HepG2 (cell line): Measurements from ENCODE around the gene SHISA5. TPM values are rescaled to one million over a fixed set of nuclear protein-coding genes. Genes with fewer than 3 reads are reported as not detected.

Source experiments
- ATAC-seq: fragments of 200-7000 bp; cut with Tn5 transposase; 3 replicates; pipeline ENCODE4 v1.9.1; 2020; ENCODE audit warnings: mild to moderate bottlenecking, moderate library complexity
- BruUV-seq: library from RNA; stranded (reverse); fragments of 400-500 nt; replicated peaks from 2 replicates; lab custom pipeline; 2021; lab: Mats Ljungman, UMichigan
- CTCF ChIA-PET: fragments of 300-600 bp; formaldehyde crosslinking; extraction: SDS; loops from one replicate; lab custom pipeline; 2021; ENCODE audit warnings: low total read pairs, inconsistent platforms, low intra/inter-chr PET ratio; lab: Yijun Ruan, JAX
- POLR2A ChIA-PET: fragments of 350-600 bp; sonication (Branson Sonifier 250); formaldehyde crosslinking; loops from one replicate; lab custom pipeline; 2020; ENCODE audit warnings: antibody characterized with exemption, inconsistent platforms; lab: Yijun Ruan, JAX
- DNase-seq: peaks from one replicate; pipeline ENCODE4 v3.0.0-alpha.2; 2015; ENCODE audit warnings: low spot score
- FAIRE-seq: peaks from 3 replicates; lab custom pipeline; 2011; peaks lifted over from hg19 to GRCh38; lab: Jason Lieb, UNC
- H2AFZ ChIP-seq: one replicate; pipeline ENCODE4 v1.6.1; 2011; ENCODE audit warnings: low read length, inconsistent platforms
- H3K27ac ChIP-seq: fragments of 300-600 bp; 3 replicates; pipeline ENCODE4 v1.8.0; 2011; ENCODE audit warnings: mixed run types, mild to moderate bottlenecking, mixed read lengths, low read length, inconsistent platforms; ENCODE audit not compliant: insufficient read depth; ENCODE audit errors: extremely low read length
- H3K27me3 ChIP-seq, 2 experiments: fragments of 200-600 bp in 1 of 2; 2 replicates in 1 of 2; 3 replicates in 1 of 2; pipeline versions ENCODE4 v1.6.0 to v1.8.0; 2011; ENCODE audit warnings: low read length in 2 of 2, mild to moderate bottlenecking in 2 of 2, moderate library complexity in 2 of 2, inconsistent platforms in 1 of 2; ENCODE audit not compliant: insufficient read depth in 2 of 2, control insufficient read depth in 1 of 2
- H3K36me3 ChIP-seq, 2 experiments: fragments of 200-600 bp in 1 of 2; replicated peaks in 1 of 2; 2 replicates in 1 of 2; 3 replicates in 1 of 2; pipeline versions ENCODE4 v1.5.1 to v1.8.0; 2011; ENCODE audit warnings: low read length in 2 of 2, inconsistent platforms in 1 of 2; ENCODE audit not compliant: insufficient read depth in 2 of 2, control insufficient read depth in 1 of 2
- H3K4me1 ChIP-seq: 2 replicates; pipeline ENCODE4 v1.5.1; 2012; ENCODE audit warnings: low read length, inconsistent platforms; ENCODE audit not compliant: insufficient read depth
- H3K4me2 ChIP-seq: 2 replicates; pipeline ENCODE4 v1.6.0; 2011; ENCODE audit warnings: low read depth, low read length, inconsistent platforms
- H3K4me3 ChIP-seq, 3 experiments: fragments of 200-600 bp in 1 of 3; sonication (generic), shearing (Covaris generic) in 1 of 3; replicated peaks in 1 of 3; 2 replicates each; pipeline ENCODE4 v1.5.1; 2011 to 2016; ENCODE audit warnings: low read length in 3 of 3, inconsistent platforms in 2 of 3, low read depth in 2 of 3, mild to moderate bottlenecking in 2 of 3, control low read depth in 1 of 3, mixed read lengths in 1 of 3; ENCODE audit not compliant: insufficient read depth in 1 of 3
- H3K79me2 ChIP-seq: one replicate; pipeline ENCODE4 v1.6.1; 2011; ENCODE audit warnings: low read length, inconsistent platforms; ENCODE audit not compliant: insufficient read depth
- H3K9ac ChIP-seq: 2 replicates; pipeline ENCODE4 v1.6.0; 2011; ENCODE audit warnings: mild to moderate bottlenecking, low read depth, low read length, inconsistent platforms; ENCODE audit not compliant: insufficient read depth
- H3K9me3 ChIP-seq: 2 replicates; pipeline ENCODE4 v1.5.1; 2012; ENCODE audit warnings: mild to moderate bottlenecking, low read length
- H4K20me1 ChIP-seq: 2 replicates; pipeline ENCODE4 v1.6.0; 2011; ENCODE audit warnings: inconsistent platforms, mild to moderate bottlenecking, low read length, moderate library complexity; ENCODE audit not compliant: insufficient read depth
- ARNT2 ChIP-seq: sonication (generic); formaldehyde crosslinking; IDR thresholded peaks from 2 replicates; pipeline ENCODE4 v1.8.0; 2022; ENCODE audit warnings: mild to moderate bottlenecking, low read depth, missing genetic modification reagents, moderate library complexity
- ATF2 ChIP-seq: sonication (generic); formaldehyde crosslinking; IDR thresholded peaks from 2 replicates; pipeline ENCODE4 v1.4.0; 2020; ENCODE audit warnings: missing genetic modification reagents
- KDM2A ChIP-seq: sonication (generic); formaldehyde crosslinking; IDR thresholded peaks from 2 replicates; pipeline ENCODE4 v1.4.0; 2020; ENCODE audit warnings: low read depth, missing genetic modification reagents, borderline replicate concordance
- KLF6 ChIP-seq: IDR thresholded peaks from 2 replicates; pipeline ENCODE4 v1.8.0; 2016; ENCODE audit warnings: missing biosample characterization, missing genetic modification reagents
- KMT2B ChIP-seq: IDR thresholded peaks from 2 replicates; pipeline ENCODE4 v1.6.1; 2016; ENCODE audit warnings: missing genetic modification reagents, missing compliant biosample characterization
- NFRKB ChIP-seq: fragments of 450-650 bp; IDR thresholded peaks from 2 replicates; pipeline ENCODE4 v1.6.1; 2017
- PRDM4 ChIP-seq: sonication (generic); formaldehyde crosslinking; IDR thresholded peaks from 2 replicates; pipeline ENCODE4 v1.9.0; 2021; ENCODE audit warnings: missing genetic modification reagents, borderline replicate concordance
- SAP130 ChIP-seq: IDR thresholded peaks from 2 replicates; pipeline ENCODE4 v1.6.1; 2016; ENCODE audit warnings: low read depth
- TEF ChIP-seq: sonication (generic); formaldehyde crosslinking; IDR thresholded peaks from 2 replicates; pipeline ENCODE4 v1.5.0; 2020; ENCODE audit warnings: missing genetic modification reagents
- UBTF ChIP-seq: sonication (generic); formaldehyde crosslinking; IDR thresholded peaks from 2 replicates; pipeline ENCODE4 v1.4.0; 2020; ENCODE audit warnings: mild to moderate bottlenecking, missing genetic modification reagents
- ZFP36L1 ChIP-seq: sonication (generic); formaldehyde crosslinking; IDR thresholded peaks from 2 replicates; pipeline ENCODE4 v1.8.0; 2022; ENCODE audit warnings: mild to moderate bottlenecking, missing genetic modification reagents, moderate library complexity
- ZHX1 ChIP-seq: sonication (generic); formaldehyde crosslinking; IDR thresholded peaks from 2 replicates; pipeline ENCODE4 v1.8.1; 2022; ENCODE audit warnings: low read depth, mild to moderate bottlenecking, missing genetic modification reagents
- ZNF20 ChIP-seq: sonication (generic); formaldehyde crosslinking; IDR thresholded peaks from 2 replicates; pipeline ENCODE4 v1.4.0; 2020; ENCODE audit warnings: mild to moderate bottlenecking, moderate library complexity, missing genetic modification reagents
- ZNF460 ChIP-seq: sonication (generic); formaldehyde crosslinking; IDR thresholded peaks from 2 replicates; pipeline ENCODE4 v1.5.1; 2020; ENCODE audit warnings: missing genetic modification reagents, mild to moderate bottlenecking, borderline replicate concordance
- ZNF720 ChIP-seq: sonication (generic); formaldehyde crosslinking; IDR thresholded peaks from 2 replicates; pipeline ENCODE4 v1.4.0; 2020; ENCODE audit warnings: missing genetic modification reagents
- ZNF781 ChIP-seq: sonication (generic); formaldehyde crosslinking; IDR thresholded peaks from 2 replicates; pipeline ENCODE4 v1.5.1; 2020; ENCODE audit warnings: borderline replicate concordance, mild to moderate bottlenecking, missing genetic modification reagents; ENCODE audit errors: not compliant biosample characterization
- WGBS: methylation state at CpG from one replicate; pipeline ENCODE4 v1.1.6; 2017; ENCODE audit warnings: low lambda C conversion rate; 5-methylcytosine and 5-hydroxymethylcytosine counted together
- in situ Hi-C: cut with HindIII; loops from 2 replicates; pipeline ENCODE4 v1.10.0; 2017; ENCODE audit warnings: low pct_unique_long_range_greater_than_20kb; ENCODE audit not compliant: extremely low pct_ligation_motif_present
- intact Hi-C: fragments of 100-400 bp; cut with micrococcal nuclease; formaldehyde crosslinking; loops from one replicate; pipeline ENCODE4 v1.10.0; 2022; ENCODE audit not compliant: unreplicated experiment
- polyA plus RNA-seq, 8 experiments: library from polyadenylated mRNA; depleted of rRNA in 3 of 8; stranded (reverse) in 7 of 8; unstranded in 1 of 8; fragments of >200 nt; fragmentation: Illumina TruSeq in 4 of 8; extraction: Trizol in 4 of 8; gene quantifications; 2 replicates each; pipeline versions ENCODE4 v1.2.1 to v1.2.3, GENCODE V29; 2011 to 2016; ENCODE audit warnings: low read depth in 4 of 8, missing spikeins in 1 of 8, mixed read lengths in 1 of 8; ENCODE audit not compliant: insufficient read depth in 1 of 8
- total RNA-seq, 5 experiments: library from RNA; depleted of rRNA; stranded (reverse); fragments of >200 nt; fragmentation: Illumina TruSeq; extraction: Trizol; gene quantifications; 2 replicates each; pipeline ENCODE4 v1.2.3, GENCODE V29; 2016; ENCODE audit warnings: low read depth in 1 of 5

Gene SHISA5
- total and polyA plus RNA-seq, 2 of the 13 experiments (the other 11 are each of a cell fraction or from before 2014, with no cell fraction given), result 75.8 to 91.4 TPM

GRCh38 chr3:48486952-48487351 is 17.0 kb downstream of the SHISA5 start:
- no peak overlapping the region for H2AFZ ChIP-seq
- H3K4me1 ChIP-seq, result peaks cover 12% of the 10 kb centered on the region; the same call in 1 of the 2 replicates
- no peak for FAIRE-seq
- in situ Hi-C loops, result no loop called here
- no peak overlapping the region for H3K27ac ChIP-seq
- 96% methylated on average over 5 of the region's 5 CpGs for WGBS
- no peaks in the 10 kb centered on the region for H3K79me2 ChIP-seq
- H3K4me3 ChIP-seq, result no peak overlapping the region
- no TSS peak for BruUV-seq
- POLR2A ChIA-PET, result interaction anchor here (2.8 kb wide), 1 partner anchor 14 kb away, joined by 20 read pairs; no protein-coding TSS in a partner anchor
- CTCF ChIA-PET, result no interaction called here
- no peaks in the 10 kb centered on the region for H3K27me3 ChIP-seq
- H3K36me3 ChIP-seq, result no peaks in the 10 kb centered on the region
- intact Hi-C loops, result no loop called here
- H3K4me2 ChIP-seq, result no peak overlapping the region
- H3K9ac ChIP-seq, result no peak overlapping the region
- ATAC-seq, result no peak
- no peak for DNase-seq
- H4K20me1 ChIP-seq, result no peaks in the 10 kb centered on the region
- H3K9me3 ChIP-seq, result no peaks in the 10 kb centered on the region
- TF ChIP-seq ARNT2 (no peak), KMT2B (no peak), ZHX1 (CRISPR knock-in tag) (no peak), KDM2A (CRISPR knock-in tag) (no peak), UBTF (CRISPR knock-in tag) (no peak), ZFP36L1 (CRISPR knock-in tag) (no peak), NFRKB (no peak), ZNF781 (CRISPR knock-in tag) (no peak), ATF2 (CRISPR knock-in tag) (no peak), TEF (no peak), ZNF20 (no peak), SAP130 (CRISPR knock-in tag) (no peak), KLF6 (CRISPR knock-in tag) (no peak), ZNF460 (CRISPR knock-in tag) (no peak), ZNF720 (CRISPR knock-in tag) (no peak), PRDM4 (no peak)
